C4-2B (cell line): ENCODE data around the gene VSIR.

ENCODE experiments used
- CTCF ChIP-seq: fragments of 450-650 bp; conservative IDR thresholded peaks from 2 replicates; pipeline ENCODE4 v1.5.1; 2017; ENCODE audit warnings: mild to moderate bottlenecking
- ZFX ChIP-seq: fragments of 450-650 bp; IDR thresholded peaks from 2 replicates; pipeline ENCODE4 v1.6.1; 2017

- no peak for TF ChIP-seq CTCF
- TF ChIP-seq ZFX: no peak
Measured at GRCh38 chr10:71767420-71768035, 5.8 kb downstream of the VSIR start.
